ENCODE measurements around the gene TDRD6. TPM values are rescaled to one million over a fixed set of nuclear protein-coding genes. Genes with fewer than 3 reads are reported as not detected.
"Not testable (repeated sequence)": the region's sequence is repeated elsewhere in the genome, so short reads cannot be mapped to it uniquely, and the experiment has no call there.

TDRD6 gene
- total RNA-seq, 1 experiment from 2014 or later: 0.57 TPM

- H2AFZ ChIP-seq (ENCODE audit: low read depth, low read length, poor library complexity, severe bottlenecking); POLR2A ChIA-PET: not testable (repeated sequence)
These were observed 56.6 kb downstream of the TDRD6 start for GRCh38 chr6:46744159-46744725.

GRCh38 chr6:46745973-46746372 lies 58.3 kb downstream of the TDRD6 start:
- no TSS peak for BruUV-seq (replicated peaks)

More at GRCh38 chr6:46744159-46744725, 56.6 kb downstream of the TDRD6 start:
- H3K79me2 ChIP-seq (ENCODE audit: insufficient read depth, low read length); ATAC-seq; H4K20me1 ChIP-seq (ENCODE audit: insufficient read depth); H3K27ac ChIP-seq (ENCODE audit: low read depth, low read length); H3K9me2 ChIP-seq (ENCODE audit: insufficient read depth); RAD21 ChIA-PET (ENCODE audit: low non-redundant PET in 1 of 2, low total read pairs in 2 of 2, uncharacterized antibody in 2 of 2, unreplicated experiment in 2 of 2); H3K4me2 ChIP-seq (ENCODE audit: low read length); CTCF ChIA-PET; H3K9me3 ChIP-seq (ENCODE audit: control insufficient read depth in 1 of 2, insufficient read depth in 1 of 2, low read depth in 1 of 2, low read length in 2 of 2); BruUV-seq (replicated peaks); H3K4me3 ChIP-seq (replicated peaks in 1 of 2; ENCODE audit: low read depth in 1 of 2, low read length in 2 of 2); intact Hi-C loops (cut with micrococcal nuclease); H3K4me1 ChIP-seq (ENCODE audit: control insufficient read depth in 1 of 2, insufficient read depth in 2 of 2, low read length in 2 of 2); H3K9ac ChIP-seq (ENCODE audit: low read length); DNase-seq (ENCODE audit: low read depth, low spot score); H3K27me3 ChIP-seq (ENCODE audit: insufficient read depth, low read length); H3K36me3 ChIP-seq (ENCODE audit: control insufficient read depth in 1 of 2, insufficient read depth in 2 of 2, low read length in 2 of 2): not testable (repeated sequence)

More at GRCh38 chr6:46745973-46746372, 58.3 kb downstream of the TDRD6 start:
- TF ChIP-seq ZFX (IDR thresholded peaks at IDR 0.05) (no peak), EZH2phosphoT487 (IDR thresholded peaks at IDR 0.05; ENCODE audit: borderline replicate concordance) (no peak), POLR2A (IDR thresholded peaks at IDR 0.05; ENCODE audit: borderline replicate concordance, extremely low read depth, insufficient read depth, insufficient read length) (no peak), CEBPB (IDR thresholded peaks at IDR 0.05; ENCODE audit: low read depth) (no peak), ELF1 (IDR thresholded peaks at IDR 0.05; ENCODE audit: borderline replicate concordance, low read depth) (no peak), TCF7L2 (IDR thresholded peaks at IDR 0.05; ENCODE audit: borderline replicate concordance, extremely low read depth, insufficient read depth, insufficient read length) (no peak), REST (IDR thresholded peaks at IDR 0.05; ENCODE audit: low read depth) (no peak), FOSL1 (IDR thresholded peaks at IDR 0.05; ENCODE audit: low read depth) (no peak), MAX (IDR thresholded peaks at IDR 0.05) (no peak), ZBTB33 (IDR thresholded peaks at IDR 0.05; ENCODE audit: extremely low read depth, insufficient replicate concordance, low read length) (no peak), ATF3 (IDR thresholded peaks at IDR 0.05) (no peak), ZNF274 (IDR thresholded peaks at IDR 0.05; ENCODE audit: low read depth, low read length) (no peak)
- Histone ChIP-seq H3K4me1 (ENCODE audit: control insufficient read depth in 1 of 2, insufficient read depth in 2 of 2, low read length in 2 of 2) (no peaks in the 10 kb centered on the region), H3K4me3 (replicated peaks in 1 of 2; ENCODE audit: low read depth in 1 of 2, low read length in 2 of 2) (no peak overlapping the region), H3K27ac (ENCODE audit: low read depth, low read length) (no peak overlapping the region), H3K79me2 (ENCODE audit: insufficient read depth, low read length) (no peaks in the 10 kb centered on the region), H3K4me2 (ENCODE audit: low read length) (no peak overlapping the region), H3K9me3 (ENCODE audit: control insufficient read depth in 1 of 2, insufficient read depth in 1 of 2, low read depth in 1 of 2, low read length in 2 of 2) (no peaks in the 10 kb centered on the region), H4K20me1 (ENCODE audit: insufficient read depth) (no peaks in the 10 kb centered on the region), H3K36me3 (ENCODE audit: control insufficient read depth in 1 of 2, insufficient read depth in 2 of 2, low read length in 2 of 2) (no peaks in the 10 kb centered on the region), H3K9ac (ENCODE audit: low read length) (no peak overlapping the region), H3K9me2 (ENCODE audit: insufficient read depth) (no peaks in the 10 kb centered on the region), H3K27me3 (ENCODE audit: insufficient read depth, low read length) (no peaks in the 10 kb centered on the region), H2AFZ (ENCODE audit: low read depth, low read length, poor library complexity, severe bottlenecking) (no peak overlapping the region)
- DNase-seq (ENCODE audit: low read depth, low spot score) (no peak), ATAC-seq (no peak)
- POLR2A ChIA-PET: no interaction called here
- intact Hi-C loops (cut with micrococcal nuclease): no loop called here
- CTCF ChIA-PET: no interaction called here
- RAD21 ChIA-PET (ENCODE audit: low non-redundant PET in 1 of 2, low total read pairs in 2 of 2, uncharacterized antibody in 2 of 2, unreplicated experiment in 2 of 2): no interaction called here
